CD4-positive, alpha-beta T cell treated with Interleukin-17A for 1 hour (primary cell): ENCODE measurements around the gene SLC36A1.
"Not testable (repeated sequence)": the region's sequence is repeated elsewhere in the genome, so short reads cannot be mapped to it uniquely, and the experiment has no call there.

Experiments
- DNase-seq: peaks from one replicate; pipeline ENCODE4 v3.0.0-alpha.2; 2020

Gene SLC36A1

GRCh38 chr5:151447174-151448037 is at the start of gene SLC36A1:
Gene SLC36A1, plus strand, starts transcription at chr5:151447603. Its CDS starts 11,190 bp downstream, at chr5:151458793.
- DNase-seq = peak; percentile 92

GRCh38 chr5:151405334-151406160 is 41.9 kb upstream of the SLC36A1 start:
- no peak for DNase-seq

GRCh38 chr5:151406322-151406947 is 41.0 kb upstream of the SLC36A1 start:
- no peak for DNase-seq

DNA sequence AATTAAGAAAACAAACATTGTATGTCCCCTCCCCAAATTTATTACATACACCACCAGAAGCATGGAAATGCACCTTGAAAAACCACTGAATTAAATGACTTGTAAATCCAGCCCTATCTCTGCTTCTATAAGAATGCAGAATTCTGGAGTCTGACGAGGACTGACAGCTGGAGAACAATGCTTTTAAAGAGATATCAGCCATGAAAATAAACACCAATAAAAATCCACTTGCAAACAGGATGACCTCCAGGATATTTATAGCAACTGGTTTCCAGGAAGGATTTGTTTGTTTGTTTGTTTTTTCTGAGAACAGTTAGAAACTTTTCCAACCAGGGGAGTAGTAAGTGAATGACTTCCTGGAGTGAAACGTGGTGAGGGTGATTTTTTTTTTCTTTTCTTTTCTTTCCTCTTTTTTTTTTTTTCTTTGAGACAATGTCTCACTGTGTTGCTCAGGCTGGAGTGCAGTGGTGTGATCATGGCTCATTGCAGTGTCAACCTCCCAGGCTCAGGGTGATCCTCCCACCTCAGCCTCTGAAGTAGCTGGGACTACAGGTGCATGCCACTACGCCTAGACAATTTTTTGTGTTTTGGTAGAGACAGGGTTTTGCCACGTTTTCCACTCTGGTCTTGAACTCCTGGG is 38.7 kb upstream of the SLC36A1 start:
- DNase-seq = no peak

- DNase-seq = no peak
Observed at GRCh38 chr5:151413800-151414199, 33.6 kb upstream of the SLC36A1 start.

- DNase-seq = no peak
Observed at GRCh38 chr5:151414536-151414935, 32.9 kb upstream of the SLC36A1 start.

- no peak for DNase-seq
Observed at GRCh38 chr5:151417712-151418111, 29.7 kb upstream of the SLC36A1 start.

GRCh38 chr5:151420127-151420526 is 27.3 kb upstream of the SLC36A1 start:
- DNase-seq = no peak

DNA sequence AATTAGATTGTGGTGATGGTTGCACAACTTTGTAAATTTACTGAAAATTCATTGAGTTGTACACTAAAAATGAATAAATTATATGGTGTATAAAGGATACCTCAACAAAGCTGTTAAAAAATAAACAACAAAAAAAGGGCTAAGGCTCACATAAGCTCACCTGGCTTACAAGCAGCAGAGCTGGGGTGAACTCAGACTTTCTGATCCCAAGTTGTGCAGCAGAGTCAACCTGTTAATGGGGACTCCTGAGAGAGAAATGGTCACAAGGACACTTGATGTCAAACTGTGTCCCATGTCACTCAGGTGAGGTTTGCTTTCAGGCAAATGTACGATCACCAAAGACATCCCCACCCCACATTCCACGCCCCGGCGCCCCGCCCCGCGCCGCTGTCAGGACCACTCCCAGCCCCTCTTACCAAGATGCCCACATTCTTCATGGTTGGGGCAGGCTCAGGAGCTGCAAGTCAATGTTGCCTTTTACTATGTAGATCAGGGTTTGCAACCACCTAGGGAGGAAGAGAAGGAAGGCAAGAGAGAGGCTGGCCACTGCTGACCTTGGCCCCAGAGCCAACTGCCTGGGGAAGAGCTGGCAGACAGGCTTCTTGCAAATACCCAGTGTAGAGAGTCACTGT is 22.4 kb upstream of the SLC36A1 start:
- no peak for DNase-seq

- not testable (repeated sequence) for DNase-seq
Observed at GRCh38 chr5:151426347-151426746, 21.1 kb upstream of the SLC36A1 start.

- no peak for DNase-seq
Observed at GRCh38 chr5:151427258-151427657, 20.1 kb upstream of the SLC36A1 start.

DNA sequence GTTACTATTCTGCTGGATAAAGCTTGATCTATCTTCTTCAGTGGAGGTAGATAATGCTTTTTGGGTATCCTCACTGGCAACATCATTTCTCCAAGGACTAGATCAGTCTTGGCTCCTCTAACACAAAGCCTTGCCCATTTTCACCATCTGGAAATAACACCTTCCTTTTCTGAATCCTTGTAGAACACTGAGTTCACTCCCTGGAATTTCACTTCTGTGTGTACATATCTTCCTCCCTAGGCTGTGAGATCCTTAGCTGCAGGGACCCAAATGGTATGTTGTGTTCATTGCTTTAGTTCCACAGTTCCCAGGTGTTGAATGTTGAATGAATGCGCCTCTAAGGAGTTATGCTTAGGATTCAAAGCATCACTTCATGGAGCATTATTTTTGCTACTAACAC is 16.7 kb upstream of the SLC36A1 start:
- no peak for DNase-seq

- DNase-seq = no peak
Observed at GRCh38 chr5:151431666-151432065, 15.7 kb upstream of the SLC36A1 start.

DNA sequence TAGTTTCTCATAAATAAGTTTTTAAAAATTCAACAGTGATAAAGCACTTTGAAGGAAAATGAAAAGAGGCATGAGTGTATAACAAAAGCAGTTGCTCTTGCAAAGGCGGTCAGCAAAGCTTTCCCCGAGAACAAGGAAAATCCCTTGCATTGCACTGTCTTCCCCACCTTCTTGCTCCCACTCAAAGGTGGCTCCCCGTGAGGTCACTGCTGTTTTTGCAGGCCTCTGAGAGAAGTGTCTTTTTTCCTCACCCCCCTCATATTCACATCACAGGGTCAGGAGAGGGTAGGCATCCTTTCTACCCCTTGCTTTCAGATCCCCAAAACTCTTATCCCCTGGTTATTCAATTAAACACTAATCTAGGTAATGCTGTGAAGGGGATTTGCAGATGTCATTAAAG is 15.2 kb upstream of the SLC36A1 start:
- no peak for DNase-seq

DNA sequence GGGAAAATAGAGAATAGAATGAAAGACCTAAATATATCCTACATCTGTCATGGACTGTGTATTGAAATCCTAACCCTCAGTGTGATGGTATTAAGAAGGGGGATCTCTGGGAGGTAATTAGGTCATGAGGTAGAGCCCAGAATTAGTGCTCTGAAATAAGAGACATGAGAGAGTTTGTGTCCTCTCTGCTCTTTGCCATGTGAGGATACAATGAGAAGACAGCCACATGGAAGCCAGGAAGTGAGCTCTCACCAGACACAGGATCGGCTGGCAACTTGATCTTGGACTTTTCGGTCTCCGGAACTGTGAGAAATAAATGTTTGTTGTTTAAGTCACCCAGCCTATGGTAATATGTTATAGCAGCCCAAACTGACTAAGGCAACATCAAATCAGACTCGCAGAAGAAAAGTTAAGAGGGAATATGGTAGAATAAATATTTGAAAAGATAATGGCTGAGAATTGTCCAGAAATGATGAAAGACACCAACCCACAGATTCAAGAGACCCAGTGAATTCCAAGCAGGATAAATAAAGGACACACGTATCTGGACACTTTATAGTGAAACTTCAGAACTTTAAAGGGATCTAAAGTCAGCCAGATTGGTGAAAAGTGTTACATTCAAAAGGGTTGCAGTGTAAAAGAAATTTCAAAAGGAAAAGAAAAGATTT is 12.7 kb upstream of the SLC36A1 start:
- DNase-seq = no peak

- DNase-seq = peak; percentile 21
Observed at GRCh38 chr5:151448038-151448985, 909 bp downstream of the SLC36A1 start.

GRCh38 chr5:151449297-151449696 is 1.9 kb downstream of the SLC36A1 start:
- DNase-seq = no peak

DNA sequence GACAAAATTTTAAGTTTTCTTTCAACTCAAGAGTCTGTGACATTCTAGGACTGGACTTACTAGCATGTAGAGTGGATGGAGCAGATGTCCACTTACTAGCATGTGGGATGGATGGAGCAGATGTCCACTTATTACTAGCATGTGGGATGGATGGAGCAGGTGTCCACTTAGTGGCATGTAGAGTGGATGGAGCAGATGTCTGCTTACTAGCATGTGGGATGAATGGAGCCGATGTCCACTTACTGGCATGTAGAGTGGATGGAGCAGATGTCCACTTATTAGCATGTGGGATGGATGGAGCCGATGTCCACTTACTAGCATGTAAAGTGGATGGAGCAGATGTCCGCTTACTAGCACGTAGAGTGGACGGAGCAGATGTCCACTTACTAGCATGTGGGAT is 2.4 kb downstream of the SLC36A1 start:
- no peak for DNase-seq

GRCh38 chr5:151450605-151451004 is 3.2 kb downstream of the SLC36A1 start:
- no peak for DNase-seq

GRCh38 chr5:151451626-151452520 is 4.5 kb downstream of the SLC36A1 start:
- no peak for DNase-seq
